Neural cell (in vitro differentiated cells): ENCODE measurements around the gene RNF182. TPM values are rescaled to one million over a fixed set of nuclear protein-coding genes. Genes with fewer than 3 reads are reported as not detected.

Experiments
- H2AFZ ChIP-seq: fragments of 200-600, 300-800 bp; sonication (generic), shearing (Covaris generic); 2 replicates; pipeline ENCODE4 v1.6.0; 2014; ENCODE audit warnings: low read depth, mild to moderate bottlenecking, antibody characterized with exemption, low read length, moderate library complexity
- H3F3A ChIP-seq: fragments of 200-600 bp; shearing (Covaris generic); 2 replicates; pipeline ENCODE4 v1.6.1; 2016; ENCODE audit warnings: mild to moderate bottlenecking, moderate library complexity, mixed read lengths, antibody characterized with exemption, low read length; ENCODE audit not compliant: insufficient read depth, poor library complexity, severe bottlenecking
- H3K27ac ChIP-seq: fragments of 200-600, 300-800 bp; sonication (generic), shearing (Covaris generic); 2 replicates; pipeline ENCODE4 v1.5.1; 2014; ENCODE audit warnings: mild to moderate bottlenecking, low read length, moderate library complexity
- H3K27me3 ChIP-seq: fragments of 300-800, 200-600 bp; sonication (generic), shearing (Covaris generic); 2 replicates; pipeline ENCODE4 v1.6.0; 2014; ENCODE audit warnings: mild to moderate bottlenecking, low read depth, low read length, moderate library complexity; ENCODE audit not compliant: insufficient read depth
- H3K36me3 ChIP-seq: fragments of 300-800, 200-600 bp; sonication (generic), shearing (Covaris generic); 2 replicates; pipeline ENCODE4 v1.5.1; 2014; ENCODE audit warnings: mild to moderate bottlenecking, antibody characterized with exemption, low read length, moderate library complexity; ENCODE audit not compliant: insufficient read depth
- H3K4me2 ChIP-seq: fragments of 300-800, 200-600 bp; sonication (generic), shearing (Covaris generic); 2 replicates; pipeline ENCODE4 v1.6.0; 2014; ENCODE audit warnings: mild to moderate bottlenecking, low read length
- H3K4me3 ChIP-seq: fragments of 300-800, 200-600 bp; sonication (generic), shearing (Covaris generic); 2 replicates; pipeline ENCODE4 v1.5.1; 2014; ENCODE audit warnings: mild to moderate bottlenecking, low read length, moderate library complexity
- H3K79me2 ChIP-seq: fragments of 200-600 bp; shearing (Covaris generic); replicated peaks from 2 replicates; pipeline ENCODE4 v1.6.0; 2014; ENCODE audit warnings: mild to moderate bottlenecking, low read length, moderate library complexity; ENCODE audit not compliant: insufficient read depth
- H3K9ac ChIP-seq: fragments of 300-800, 200-600 bp; sonication (generic), shearing (Covaris generic); 2 replicates; pipeline ENCODE4 v1.6.1; 2016; ENCODE audit warnings: mild to moderate bottlenecking, low read length, mixed read lengths
- H3K9me2 ChIP-seq: fragments of 200-600 bp; shearing (Covaris generic); 2 replicates; pipeline ENCODE4 v1.6.1; 2016; ENCODE audit warnings: mild to moderate bottlenecking, low read length, mixed read lengths; ENCODE audit not compliant: insufficient read depth
- H3K9me3 ChIP-seq: fragments of 200-600, 300-800 bp; sonication (generic), shearing (Covaris generic); 2 replicates; pipeline ENCODE4 v1.6.1; 2016; ENCODE audit warnings: mild to moderate bottlenecking, mixed run types, low read length, moderate library complexity, mixed read lengths
- H4K20me1 ChIP-seq: fragments of 200-600 bp; shearing (Covaris generic); 2 replicates; pipeline ENCODE4 v1.6.1; 2016; ENCODE audit warnings: mild to moderate bottlenecking, mixed run types; ENCODE audit not compliant: insufficient read depth
- CTCF ChIP-seq: fragments of 450-650 bp; IDR thresholded peaks from 2 replicates; pipeline ENCODE4 v1.5.1; 2014; ENCODE audit warnings: antibody characterized with exemption, mild to moderate bottlenecking, moderate library complexity; ENCODE audit not compliant: poor library complexity, severe bottlenecking
- EZH2 ChIP-seq: fragments of 200-600, 300-800 bp; shearing (Covaris generic), sonication (generic); IDR thresholded peaks from 2 replicates; pipeline ENCODE4 v1.6.1; 2014; ENCODE audit warnings: antibody characterized with exemption, low read length, borderline replicate concordance, mild to moderate bottlenecking; ENCODE audit not compliant: insufficient read depth, poor library complexity, severe bottlenecking
- POLR2AphosphoS5 ChIP-seq: IDR thresholded peaks from 2 replicates; pipeline ENCODE4 v1.6.1; 2012
- RAD21 ChIP-seq: fragments of 450-650 bp; conservative IDR thresholded peaks from 2 replicates; pipeline ENCODE4 v1.6.1; 2014; ENCODE audit warnings: antibody characterized with exemption, mild to moderate bottlenecking, moderate library complexity
- SMC3 ChIP-seq: fragments of 450-650 bp; conservative IDR thresholded peaks from 2 replicates; pipeline ENCODE4 v1.6.1; 2014; ENCODE audit warnings: antibody characterized with exemption, mild to moderate bottlenecking, moderate library complexity; ENCODE audit not compliant: poor library complexity
- TAF1 ChIP-seq: IDR thresholded peaks from 2 replicates; pipeline ENCODE4 v1.6.1; 2012; ENCODE audit warnings: low read depth
- polyA plus RNA-seq: library from polyadenylated mRNA; depleted of rRNA; stranded (reverse); fragments of >200 nt; gene quantifications from 2 replicates; pipeline ENCODE4 v1.2.3, GENCODE V29; 2014
- TF ChIP-seq, protein P1 (sequence below): IDR thresholded peaks from 2 replicates; pipeline ENCODE4 v1.6.1; 2012; ENCODE audit warnings: borderline replicate concordance

RNF182 gene
- polyA plus RNA-seq, 1 donor from 2014 or later: 8.0 TPM

- no peak overlapping the region for H3K27ac ChIP-seq
- no peaks in the 10 kb centered on the region for H3K9me2 ChIP-seq
- H2AFZ ChIP-seq: no peak overlapping the region
- H3K27me3 ChIP-seq: no peaks in the 10 kb centered on the region
- H3K36me3 ChIP-seq: no peaks in the 10 kb centered on the region
- H3F3A ChIP-seq: no peaks in the 10 kb centered on the region
- no peaks in the 10 kb centered on the region for H4K20me1 ChIP-seq
- no peaks in the 10 kb centered on the region for H3K79me2 ChIP-seq
- no peak overlapping the region for H3K4me3 ChIP-seq
- H3K9me3 ChIP-seq: no peaks in the 10 kb centered on the region
- no peak overlapping the region for H3K9ac ChIP-seq
- no peak overlapping the region for H3K4me2 ChIP-seq
- no peak for TF ChIP-seq CTCF
- no peak for TF ChIP-seq RAD21
Observed at GRCh38 chr6:14022673-14023072, 97.9 kb downstream of the RNF182 start.

DNA sequence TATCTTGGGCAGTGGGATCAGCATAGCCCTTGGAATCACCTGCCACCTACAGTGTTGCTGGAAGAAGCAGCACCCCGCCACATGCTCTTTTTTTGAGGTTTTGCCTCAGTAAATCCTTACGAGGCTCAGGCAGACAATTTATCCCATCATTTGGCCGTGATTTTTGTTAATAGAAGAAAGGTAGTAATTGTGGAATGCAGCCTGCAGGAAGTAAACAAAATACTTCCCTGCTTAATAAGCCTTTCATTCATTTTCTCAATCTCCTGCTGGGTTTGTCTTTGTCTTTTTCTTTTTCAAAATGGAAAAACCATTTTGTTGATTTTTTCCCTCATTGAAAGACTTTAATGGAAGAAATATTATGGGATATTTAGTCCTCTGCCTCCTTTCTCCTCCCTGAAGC, 99.1 kb downstream of the RNF182 start:
- Histone ChIP-seq H4K20me1 (no peaks in the 10 kb centered on the region), H2AFZ (no peak overlapping the region), H3K9me3 (no peaks in the 10 kb centered on the region), H3K79me2 (no peaks in the 10 kb centered on the region), H3K27me3 (no peaks in the 10 kb centered on the region), H3K4me3 (no peak overlapping the region), H3K36me3 (no peaks in the 10 kb centered on the region), H3K9ac (no peak overlapping the region), H3K9me2 (no peaks in the 10 kb centered on the region), H3F3A (no peaks in the 10 kb centered on the region), H3K4me2 (no peak overlapping the region), H3K27ac (no peak overlapping the region)
- no peak for TF ChIP-seq RAD21
- no peak for TF ChIP-seq TAF1
- TF ChIP-seq CTCF: no peak
- no peak for TF ChIP-seq SMC3
- no peak for TF ChIP-seq POLR2AphosphoS5
- TF ChIP-seq EZH2: no peak
- TF ChIP-seq, protein P1, sequence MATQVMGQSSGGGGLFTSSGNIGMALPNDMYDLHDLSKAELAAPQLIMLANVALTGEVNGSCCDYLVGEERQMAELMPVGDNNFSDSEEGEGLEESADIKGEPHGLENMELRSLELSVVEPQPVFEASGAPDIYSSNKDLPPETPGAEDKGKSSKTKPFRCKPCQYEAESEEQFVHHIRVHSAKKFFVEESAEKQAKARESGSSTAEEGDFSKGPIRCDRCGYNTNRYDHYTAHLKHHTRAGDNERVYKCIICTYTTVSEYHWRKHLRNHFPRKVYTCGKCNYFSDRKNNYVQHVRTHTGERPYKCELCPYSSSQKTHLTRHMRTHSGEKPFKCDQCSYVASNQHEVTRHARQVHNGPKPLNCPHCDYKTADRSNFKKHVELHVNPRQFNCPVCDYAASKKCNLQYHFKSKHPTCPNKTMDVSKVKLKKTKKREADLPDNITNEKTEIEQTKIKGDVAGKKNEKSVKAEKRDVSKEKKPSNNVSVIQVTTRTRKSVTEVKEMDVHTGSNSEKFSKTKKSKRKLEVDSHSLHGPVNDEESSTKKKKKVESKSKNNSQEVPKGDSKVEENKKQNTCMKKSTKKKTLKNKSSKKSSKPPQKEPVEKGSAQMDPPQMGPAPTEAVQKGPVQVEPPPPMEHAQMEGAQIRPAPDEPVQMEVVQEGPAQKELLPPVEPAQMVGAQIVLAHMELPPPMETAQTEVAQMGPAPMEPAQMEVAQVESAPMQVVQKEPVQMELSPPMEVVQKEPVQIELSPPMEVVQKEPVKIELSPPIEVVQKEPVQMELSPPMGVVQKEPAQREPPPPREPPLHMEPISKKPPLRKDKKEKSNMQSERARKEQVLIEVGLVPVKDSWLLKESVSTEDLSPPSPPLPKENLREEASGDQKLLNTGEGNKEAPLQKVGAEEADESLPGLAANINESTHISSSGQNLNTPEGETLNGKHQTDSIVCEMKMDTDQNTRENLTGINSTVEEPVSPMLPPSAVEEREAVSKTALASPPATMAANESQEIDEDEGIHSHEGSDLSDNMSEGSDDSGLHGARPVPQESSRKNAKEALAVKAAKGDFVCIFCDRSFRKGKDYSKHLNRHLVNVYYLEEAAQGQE: no peak
